NB4 (cell line): ENCODE results near the gene ASIC3.
A peak's percentile ranks its signal among the peaks of the same experiment; 100 is the strongest.

ENCODE experiments used
- DNase-seq: peaks from one replicate; pipeline ENCODE4 v3.0.0; 2010; ENCODE audit warnings: low read depth
- H3K4me3 ChIP-seq: one replicate; pipeline ENCODE4 v1.5.1; 2011; ENCODE audit warnings: mild to moderate bottlenecking, low read depth, low read length, moderate library complexity
- MYC ChIP-seq: IDR thresholded peaks from 2 replicates; pipeline ENCODE4 v1.6.1; 2011; ENCODE audit warnings: low read depth, low read length
- POLR2A ChIP-seq: IDR thresholded peaks from 2 replicates; pipeline ENCODE4 v1.6.1; 2011; ENCODE audit warnings: mild to moderate bottlenecking; ENCODE audit not compliant: insufficient read length; ENCODE audit errors: extremely low read depth
- TF ChIP-seq, protein P1 (sequence below): IDR thresholded peaks from one replicate; pipeline ENCODE4 v1.5.1; 2012; ENCODE audit warnings: low read depth, low read length
- TF ChIP-seq, protein P2 (sequence below): IDR thresholded peaks from 2 replicates; pipeline ENCODE4 v1.6.1; 2011; ENCODE audit warnings: low read depth, low read length

ASIC3 gene

DNA sequence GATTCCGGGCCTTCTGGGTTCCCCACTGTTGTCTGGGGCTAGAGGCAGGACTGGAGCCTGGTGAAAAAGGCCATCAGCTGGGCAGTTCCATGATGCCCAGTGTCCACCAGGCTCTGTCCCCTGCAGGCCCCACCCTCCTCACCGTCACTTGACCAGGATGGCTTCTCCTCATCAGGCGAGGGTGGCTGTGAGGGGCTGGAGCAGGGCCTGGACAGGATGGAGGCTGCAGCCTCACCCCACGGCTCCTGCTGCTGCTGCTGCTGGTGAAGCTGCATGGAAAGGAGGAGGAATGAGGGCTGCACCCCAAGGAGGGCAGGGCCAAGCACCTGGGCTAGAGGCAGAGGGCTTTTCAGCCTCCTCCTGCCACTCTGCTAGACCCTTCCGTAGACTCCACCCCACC is 32.4 kb upstream of the ASIC3 start:
- no peak for DNase-seq
- TF ChIP-seq, protein P1, sequence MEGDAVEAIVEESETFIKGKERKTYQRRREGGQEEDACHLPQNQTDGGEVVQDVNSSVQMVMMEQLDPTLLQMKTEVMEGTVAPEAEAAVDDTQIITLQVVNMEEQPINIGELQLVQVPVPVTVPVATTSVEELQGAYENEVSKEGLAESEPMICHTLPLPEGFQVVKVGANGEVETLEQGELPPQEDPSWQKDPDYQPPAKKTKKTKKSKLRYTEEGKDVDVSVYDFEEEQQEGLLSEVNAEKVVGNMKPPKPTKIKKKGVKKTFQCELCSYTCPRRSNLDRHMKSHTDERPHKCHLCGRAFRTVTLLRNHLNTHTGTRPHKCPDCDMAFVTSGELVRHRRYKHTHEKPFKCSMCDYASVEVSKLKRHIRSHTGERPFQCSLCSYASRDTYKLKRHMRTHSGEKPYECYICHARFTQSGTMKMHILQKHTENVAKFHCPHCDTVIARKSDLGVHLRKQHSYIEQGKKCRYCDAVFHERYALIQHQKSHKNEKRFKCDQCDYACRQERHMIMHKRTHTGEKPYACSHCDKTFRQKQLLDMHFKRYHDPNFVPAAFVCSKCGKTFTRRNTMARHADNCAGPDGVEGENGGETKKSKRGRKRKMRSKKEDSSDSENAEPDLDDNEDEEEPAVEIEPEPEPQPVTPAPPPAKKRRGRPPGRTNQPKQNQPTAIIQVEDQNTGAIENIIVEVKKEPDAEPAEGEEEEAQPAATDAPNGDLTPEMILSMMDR, result no peak
- TF ChIP-seq MYC (no peak), POLR2A (no peak)
- TF ChIP-seq, protein P2, sequence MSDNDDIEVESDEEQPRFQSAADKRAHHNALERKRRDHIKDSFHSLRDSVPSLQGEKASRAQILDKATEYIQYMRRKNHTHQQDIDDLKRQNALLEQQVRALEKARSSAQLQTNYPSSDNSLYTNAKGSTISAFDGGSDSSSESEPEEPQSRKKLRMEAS, result no peak
- H3K4me3 ChIP-seq, result no peak overlapping the region

DNA sequence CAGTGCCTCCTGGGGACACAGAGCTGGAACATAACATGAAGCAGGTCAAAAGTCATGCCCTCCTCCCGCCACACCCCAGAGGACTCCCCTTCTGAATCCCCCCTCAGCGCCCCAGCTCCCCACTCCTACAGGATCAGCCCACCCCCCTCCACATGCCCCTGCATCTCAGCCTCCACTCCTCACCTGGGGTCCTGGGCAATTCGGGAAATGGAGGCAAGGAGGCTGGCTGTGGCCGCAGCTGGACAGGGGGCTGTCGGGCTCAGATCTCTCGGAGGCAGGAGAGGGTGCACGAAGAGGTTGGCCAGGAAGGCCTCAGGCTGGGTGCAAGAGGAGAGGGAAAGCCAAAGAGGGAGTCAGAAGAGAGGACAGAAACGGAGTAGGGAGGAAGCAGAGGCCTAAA is 31.8 kb upstream of the ASIC3 start:
- TF ChIP-seq, protein P2, result no peak
- TF ChIP-seq MYC (no peak), POLR2A (no peak)
- TF ChIP-seq, protein P1, result no peak
- no peak for DNase-seq
- H3K4me3 ChIP-seq, result no peak overlapping the region

DNA sequence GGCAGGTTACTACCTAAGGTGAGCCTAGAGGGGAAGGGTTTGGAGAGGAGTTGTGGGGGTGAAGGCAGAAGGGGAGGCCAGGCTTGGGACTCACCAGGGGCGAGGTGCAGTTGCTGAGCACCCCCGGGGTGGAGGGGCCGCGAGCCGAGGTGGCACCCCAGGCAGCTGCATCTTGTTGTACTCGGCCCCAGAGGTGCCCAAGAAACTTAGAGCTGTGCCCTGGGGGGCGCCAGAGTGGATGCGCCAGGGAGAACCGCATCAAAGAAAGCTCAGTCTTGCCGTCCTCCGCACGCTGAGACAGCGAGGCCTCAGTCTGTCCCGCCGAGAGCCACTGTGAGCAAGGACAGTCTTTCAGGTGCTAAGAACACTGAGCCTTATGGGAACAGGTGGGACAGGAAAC is 31.4 kb upstream of the ASIC3 start:
- DNase-seq, result no peak
- no peak overlapping the region for H3K4me3 ChIP-seq
- TF ChIP-seq MYC, result no peak
- TF ChIP-seq, protein P2, result no peak

DNA sequence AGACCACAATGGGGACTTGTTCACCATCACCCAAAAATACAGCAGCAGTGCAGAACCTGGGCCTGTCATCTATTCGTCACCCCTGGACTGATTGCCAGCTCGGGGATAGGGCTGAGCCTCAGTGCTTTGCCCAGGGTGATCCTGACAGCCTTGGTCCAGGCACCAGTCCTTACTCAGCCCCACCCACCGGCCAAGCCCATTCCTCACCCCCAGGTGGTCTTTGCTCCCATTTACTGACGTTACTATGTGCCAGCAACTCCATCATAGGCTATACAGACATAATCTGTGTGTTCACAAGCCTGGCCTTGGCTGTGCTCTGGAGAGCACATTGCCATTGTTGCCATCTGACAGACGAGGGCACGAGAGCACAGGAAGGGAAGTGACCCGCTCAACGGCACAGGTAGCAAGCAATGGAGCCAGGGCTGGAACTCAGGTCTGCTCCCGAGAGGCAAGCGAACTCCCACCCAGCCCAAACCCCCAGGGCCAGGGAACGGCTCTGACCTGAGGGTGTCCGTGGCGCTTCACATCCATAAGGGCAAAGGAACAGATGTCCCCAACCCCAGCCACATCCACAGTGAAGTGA is 30.9 kb upstream of the ASIC3 start:
- DNase-seq, result no peak
- TF ChIP-seq MYC (no peak), POLR2A (no peak)
- TF ChIP-seq, protein P2, result no peak
- TF ChIP-seq, protein P1, result no peak
- H3K4me3 ChIP-seq, result no peak overlapping the region

DNA sequence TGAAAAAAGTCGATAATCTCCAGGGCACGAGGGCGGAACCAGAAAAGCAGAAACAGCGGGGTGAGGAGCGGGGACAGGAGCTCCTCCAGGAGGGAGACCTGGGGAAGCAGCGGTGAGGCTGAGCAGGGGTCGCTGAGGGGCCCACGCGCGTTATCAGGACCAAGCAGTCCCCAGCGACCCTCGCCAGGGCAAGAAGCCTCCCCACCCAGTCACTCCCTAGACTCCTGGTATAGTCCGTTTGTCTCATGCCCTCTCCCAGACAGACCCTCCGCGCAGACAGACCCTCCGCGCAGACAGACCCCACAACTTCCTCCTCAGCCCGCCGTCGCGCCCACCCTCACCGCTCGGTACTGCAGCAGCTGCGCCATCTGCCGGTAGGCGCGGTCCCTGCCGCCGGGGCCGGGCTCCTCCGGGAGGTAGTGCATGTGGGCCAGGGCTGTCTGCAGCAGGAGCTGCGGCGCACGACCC is 30.3 kb upstream of the ASIC3 start:
- TF ChIP-seq, protein P2, result peak; percentile 60
- TF ChIP-seq MYC (peak; percentile 24; the same call in 1 of the 2 replicates), POLR2A (no peak)
- TF ChIP-seq, protein P1, result peak; percentile 98
- H3K4me3 ChIP-seq, result no peak overlapping the region
- DNase-seq, result peak; percentile 81

DNA sequence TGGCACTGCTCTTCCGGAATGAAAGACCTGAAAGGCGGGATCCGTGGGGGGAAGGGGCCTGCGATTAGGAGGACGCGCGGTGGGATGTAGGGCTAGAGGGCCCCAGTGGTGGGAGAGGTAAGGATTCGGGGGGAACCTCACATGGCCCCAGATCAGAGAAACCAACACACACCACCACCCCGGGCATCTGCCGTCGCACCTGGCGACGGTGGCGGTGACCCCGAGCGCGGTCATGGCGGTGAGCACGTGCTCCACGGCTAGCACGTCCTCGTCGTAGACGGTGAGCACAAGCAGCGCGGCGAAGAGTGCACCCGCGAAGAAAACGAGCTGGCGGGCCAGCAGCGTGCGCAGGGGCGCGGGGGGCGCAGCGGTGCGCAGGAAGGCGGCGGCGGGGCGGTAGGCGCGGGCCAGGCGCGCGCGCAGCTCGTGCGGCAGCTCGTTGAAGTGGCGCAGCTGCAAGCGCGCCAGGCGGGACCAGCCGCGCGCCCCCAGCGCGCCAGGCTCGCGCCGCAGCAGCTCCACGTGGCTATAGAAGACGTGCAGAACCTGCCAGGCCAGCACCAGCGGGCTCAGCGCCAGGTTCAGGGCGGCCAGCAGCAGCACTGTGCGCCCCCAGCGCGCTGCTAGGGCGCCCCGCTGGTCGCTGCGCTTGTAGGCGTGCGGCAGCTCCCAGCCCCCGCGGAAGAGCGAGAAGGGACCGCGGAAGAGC is 29.8 kb upstream of the ASIC3 start:
- H3K4me3 ChIP-seq, result no peak overlapping the region
- no peak for TF ChIP-seq MYC
- TF ChIP-seq POLR2A, result no peak
- TF ChIP-seq, protein P2, result no peak; the same call in none of the 2 replicates
- TF ChIP-seq, protein P1, result no peak
- DNase-seq, result no peak
